Endodermal cell (in vitro differentiated cells): Measurements from ENCODE around the gene BHLHE40. TPM values are rescaled to one million over a fixed set of nuclear protein-coding genes. Genes with fewer than 3 reads are reported as not detected.

Experiments
- DNase-seq: peaks from one replicate; pipeline ENCODE4 v3.0.0-alpha.2; 2017
- H3K27ac ChIP-seq: 2 replicates; pipeline ENCODE4 v1.5.1; 2013; ENCODE audit warnings: mild to moderate bottlenecking, low read depth, low read length, moderate library complexity
- H3K27me3 ChIP-seq: 2 replicates; pipeline ENCODE4 v1.6.1; 2013; ENCODE audit warnings: mild to moderate bottlenecking, low read length, moderate library complexity; ENCODE audit not compliant: insufficient read depth, control insufficient read depth, poor library complexity, severe bottlenecking
- H3K36me3 ChIP-seq: 2 replicates; pipeline ENCODE4 v1.7.0; 2013; ENCODE audit warnings: mild to moderate bottlenecking, low read length, moderate library complexity; ENCODE audit not compliant: control insufficient read depth, insufficient read depth
- H3K4me1 ChIP-seq: one replicate; pipeline ENCODE4 v1.7.0; 2013; ENCODE audit warnings: low read length; ENCODE audit not compliant: control insufficient read depth, insufficient read depth
- H3K4me3 ChIP-seq: 2 replicates; pipeline ENCODE4 v1.5.1; 2013; ENCODE audit warnings: mild to moderate bottlenecking, low read length, moderate library complexity
- H3K9ac ChIP-seq: 2 replicates; pipeline ENCODE4 v1.6.1; 2013; ENCODE audit warnings: mild to moderate bottlenecking, low read length, moderate library complexity; ENCODE audit not compliant: poor library complexity, severe bottlenecking; ENCODE audit errors: extremely low read depth
- H3K9me3 ChIP-seq: 2 replicates; pipeline ENCODE4 v1.6.1; 2013; ENCODE audit warnings: mild to moderate bottlenecking, low read length, moderate library complexity; ENCODE audit not compliant: control insufficient read depth
- H3K27ac Mint-ChIP-seq: 2 replicates; pipeline ENCODE4 v1.8.0; 2020; ENCODE audit warnings: mixed read lengths
- H3K27me3 Mint-ChIP-seq: 2 replicates; pipeline ENCODE4 v1.8.0; 2021; ENCODE audit warnings: mild to moderate bottlenecking, mixed read lengths; ENCODE audit not compliant: insufficient read depth
- H3K36me3 Mint-ChIP-seq: 2 replicates; pipeline ENCODE4 v1.8.0; 2020; ENCODE audit warnings: low read depth, mixed read lengths
- H3K4me1 Mint-ChIP-seq: 2 replicates; pipeline ENCODE4 v1.8.0; 2020; ENCODE audit warnings: mixed read lengths
- H3K4me3 Mint-ChIP-seq: 2 replicates; pipeline ENCODE4 v1.8.0; 2020; ENCODE audit warnings: mild to moderate bottlenecking, moderate library complexity, mixed read lengths
- H3K9me3 Mint-ChIP-seq: 2 replicates; pipeline ENCODE4 v1.8.0; 2020; ENCODE audit warnings: mild to moderate bottlenecking, mixed read lengths
- WGBS, 2 experiments: methylation state at CpG; one replicate each; pipeline versions ENCODE4 v1.1.5 to v1.1.7; 2013; ENCODE audit warnings: missing lambda C conversion rate in 2 of 2, mixed read lengths in 1 of 2; ENCODE audit not compliant: insufficient coverage in 1 of 2, insufficient read length in 1 of 2; 5-methylcytosine and 5-hydroxymethylcytosine counted together
- total RNA-seq, 2 donors: library from RNA; stranded (reverse); fragmentation: NEBNext Ultra II Directional in 1 of 2; extraction: Animal tissue kit (Norgen Biotek cat#: 25700) in 1 of 2; gene quantifications; 2 replicates in 1 of 2; 3 replicates in 1 of 2; pipeline ENCODE4 v1.2.1, GENCODE V29; 2021
- TF ChIP-seq, protein P1 (sequence below): fragments of 200-600 bp; sonication (generic); conservative IDR thresholded peaks from 2 replicates; pipeline ENCODE4 v1.5.0; 2021; ENCODE audit warnings: antibody characterized with exemption, mild to moderate bottlenecking

The BHLHE40 gene
- total RNA-seq, 2 donors from 2014 or later, result 2.6 to 2.9 TPM

DNA sequence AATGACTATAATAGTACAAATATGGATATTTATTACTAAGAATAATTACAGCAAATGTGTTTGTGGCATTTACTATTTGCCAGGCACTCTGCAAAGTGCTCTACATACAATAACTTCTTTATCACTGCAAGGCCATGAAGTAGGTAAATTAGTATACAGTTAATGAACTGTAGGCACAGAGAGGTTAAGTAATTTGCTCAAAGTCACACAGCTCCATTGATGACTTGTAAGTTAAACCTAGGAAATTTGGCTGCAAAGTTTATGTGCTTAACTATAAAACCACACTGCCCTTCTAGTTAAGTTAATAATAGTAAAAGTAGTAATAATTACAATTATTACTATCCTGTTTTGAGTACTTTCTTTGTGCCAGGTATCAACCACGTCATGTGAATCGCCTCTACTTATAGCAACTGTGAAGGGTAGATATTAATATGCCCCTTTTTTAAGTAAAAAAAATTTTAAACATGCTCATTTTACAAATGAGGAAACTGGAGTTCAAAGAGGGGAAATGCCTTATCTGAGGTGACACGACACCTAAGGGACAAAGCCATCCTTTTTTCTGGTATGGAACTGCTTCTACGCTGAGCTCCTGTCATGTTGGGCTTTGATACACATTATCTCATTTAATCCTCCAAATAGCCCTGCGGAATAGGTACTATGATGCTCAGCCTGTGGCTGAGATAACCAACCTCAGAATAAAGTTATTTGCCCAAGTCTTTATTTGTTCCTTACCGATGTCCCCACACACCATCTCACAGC lies 8.5 kb downstream of the BHLHE40 start:
- Histone ChIP-seq H3K27ac (no peak overlapping the region), H3K27me3 (no peaks in the 10 kb centered on the region), H3K9ac (peak overlapping the region; percentile 48), H3K36me3 (peaks cover 18% of the 10 kb centered on the region), H3K4me1 (peaks cover 6% of the 10 kb centered on the region), H3K4me3 (peak overlapping the region; percentile 79), H3K9me3 (no peaks in the 10 kb centered on the region)
- TF ChIP-seq, protein P1, sequence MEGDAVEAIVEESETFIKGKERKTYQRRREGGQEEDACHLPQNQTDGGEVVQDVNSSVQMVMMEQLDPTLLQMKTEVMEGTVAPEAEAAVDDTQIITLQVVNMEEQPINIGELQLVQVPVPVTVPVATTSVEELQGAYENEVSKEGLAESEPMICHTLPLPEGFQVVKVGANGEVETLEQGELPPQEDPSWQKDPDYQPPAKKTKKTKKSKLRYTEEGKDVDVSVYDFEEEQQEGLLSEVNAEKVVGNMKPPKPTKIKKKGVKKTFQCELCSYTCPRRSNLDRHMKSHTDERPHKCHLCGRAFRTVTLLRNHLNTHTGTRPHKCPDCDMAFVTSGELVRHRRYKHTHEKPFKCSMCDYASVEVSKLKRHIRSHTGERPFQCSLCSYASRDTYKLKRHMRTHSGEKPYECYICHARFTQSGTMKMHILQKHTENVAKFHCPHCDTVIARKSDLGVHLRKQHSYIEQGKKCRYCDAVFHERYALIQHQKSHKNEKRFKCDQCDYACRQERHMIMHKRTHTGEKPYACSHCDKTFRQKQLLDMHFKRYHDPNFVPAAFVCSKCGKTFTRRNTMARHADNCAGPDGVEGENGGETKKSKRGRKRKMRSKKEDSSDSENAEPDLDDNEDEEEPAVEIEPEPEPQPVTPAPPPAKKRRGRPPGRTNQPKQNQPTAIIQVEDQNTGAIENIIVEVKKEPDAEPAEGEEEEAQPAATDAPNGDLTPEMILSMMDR, result no peak
- no peaks in the 10 kb centered on the region for H3K9me3 Mint-ChIP-seq
- H3K4me1 Mint-ChIP-seq, result peaks cover 14% of the 10 kb centered on the region
- peak overlapping the region; percentile 56 for H3K4me3 Mint-ChIP-seq
- peaks cover 24% of the 10 kb centered on the region for H3K27me3 Mint-ChIP-seq
- 89 to 100% methylated on average over 3 to 4 of the region's 6 CpGs for WGBS, 2 experiments
- peaks cover 4% of the 10 kb centered on the region for H3K36me3 Mint-ChIP-seq
- no peak overlapping the region for H3K27ac Mint-ChIP-seq
- DNase-seq, result peak; percentile 32

DNA sequence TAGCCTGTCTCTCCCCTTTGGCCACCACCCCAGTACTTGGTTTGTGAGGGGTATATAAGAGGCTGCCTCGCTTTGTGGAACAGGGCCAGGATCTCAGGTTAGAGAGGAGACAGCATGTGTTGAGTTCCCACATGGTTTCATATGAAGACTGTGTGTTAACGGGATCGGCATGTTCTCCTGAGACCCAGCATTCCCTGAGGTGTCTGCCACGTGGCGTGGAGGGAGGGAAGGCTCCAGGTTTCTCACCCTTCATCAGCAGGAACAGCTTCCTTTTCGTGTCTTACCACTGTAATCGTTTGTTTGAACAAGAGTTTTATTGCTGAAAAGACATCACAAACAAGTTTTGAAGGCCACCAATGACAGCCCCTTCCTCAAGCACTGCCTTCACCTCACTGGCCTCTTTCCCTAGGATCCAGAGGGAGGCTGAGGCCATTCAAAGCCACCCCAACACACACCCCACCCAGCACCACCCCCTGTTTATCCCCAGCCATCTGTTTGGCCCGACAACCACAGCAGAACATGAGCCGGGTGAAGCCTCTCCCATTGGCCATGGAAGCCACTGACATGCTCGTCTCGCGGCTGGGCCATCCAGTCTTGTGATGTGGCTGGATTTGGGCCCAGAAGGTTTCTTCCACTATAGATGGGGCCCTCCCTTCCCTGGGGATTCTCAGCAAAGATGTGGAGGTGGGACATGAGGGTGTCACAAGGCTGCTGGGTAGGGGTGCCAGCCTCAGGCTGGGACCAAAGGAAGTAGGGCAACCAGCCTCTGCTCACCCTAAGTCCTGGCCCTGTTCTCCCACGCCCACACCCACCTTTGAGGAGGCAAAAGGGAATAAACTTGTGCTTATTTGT lies 10.0 kb downstream of the BHLHE40 start:
- H3K4me1 Mint-ChIP-seq, result peaks cover 12% of the 10 kb centered on the region

DNA sequence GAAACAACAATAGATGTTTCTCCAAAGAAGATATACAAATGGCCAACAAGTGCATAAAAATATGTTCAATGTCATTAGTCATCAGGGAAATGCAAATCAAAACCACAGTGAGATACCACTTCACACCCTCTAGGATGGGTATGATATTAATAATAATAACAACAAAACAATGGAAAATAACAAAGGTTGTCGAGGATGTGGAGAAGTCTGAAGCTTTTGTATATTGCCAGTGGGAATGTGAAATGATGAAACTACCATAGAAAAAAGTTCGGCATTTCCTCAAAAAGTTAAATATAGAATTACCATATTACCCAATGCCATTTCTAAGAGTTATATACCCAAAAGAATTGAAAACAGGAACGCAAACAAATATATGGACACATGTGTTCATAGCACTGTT lies 10.8 kb downstream of the BHLHE40 start:
- Histone ChIP-seq H3K4me3 (no peak overlapping the region), H3K9ac (no peak overlapping the region), H3K4me1 (peaks cover 10% of the 10 kb centered on the region), H3K27me3 (no peaks in the 10 kb centered on the region), H3K36me3 (no peaks in the 10 kb centered on the region), H3K9me3 (no peaks in the 10 kb centered on the region), H3K27ac (no peak overlapping the region)
- no peak for DNase-seq
- peaks cover 13% of the 10 kb centered on the region for H3K27me3 Mint-ChIP-seq
- H3K36me3 Mint-ChIP-seq, result no peaks in the 10 kb centered on the region
- no peaks in the 10 kb centered on the region for H3K9me3 Mint-ChIP-seq
- no peak overlapping the region for H3K27ac Mint-ChIP-seq
- peaks cover 12% of the 10 kb centered on the region for H3K4me1 Mint-ChIP-seq
- TF ChIP-seq, protein P1, result no peak
- no peak overlapping the region for H3K4me3 Mint-ChIP-seq
- 88 to 92% methylated on average over 1 to 3 of the region's 3 CpGs for WGBS, 2 experiments

More for the DNA sequence above, 10.0 kb downstream of the BHLHE40 start:
- no peak overlapping the region for H3K4me3 Mint-ChIP-seq
- peak; percentile 65 for DNase-seq
- H3K9me3 Mint-ChIP-seq, result no peaks in the 10 kb centered on the region
- H3K9ac ChIP-seq, result no peak overlapping the region
- TF ChIP-seq, protein P1, result no peak
- H3K4me1 ChIP-seq, result peaks cover 6% of the 10 kb centered on the region
- no peaks in the 10 kb centered on the region for H3K27me3 ChIP-seq
- no peaks in the 10 kb centered on the region for H3K9me3 ChIP-seq
- no peak overlapping the region for H3K4me3 ChIP-seq
- H3K36me3 ChIP-seq, result peaks cover 4% of the 10 kb centered on the region
- H3K27ac Mint-ChIP-seq, result no peak overlapping the region
- H3K27ac ChIP-seq, result no peak overlapping the region
- peaks cover 13% of the 10 kb centered on the region for H3K27me3 Mint-ChIP-seq
- WGBS, 2 experiments, result 82 to 89% methylated on average over 6 to 13 of the region's 13 CpGs
- no peaks in the 10 kb centered on the region for H3K36me3 Mint-ChIP-seq
